D721Med (cell line): ENCODE measurements around the gene SEC11A.

ENCODE experiments used
- DNase-seq: peaks from one replicate; pipeline ENCODE4 v3.0.0; 2011; ENCODE audit warnings: low spot score; ENCODE audit not compliant: insufficient read length
- FAIRE-seq: peaks from 2 replicates; lab custom pipeline; 2011; peaks lifted over from hg19 to GRCh38; lab: Jason Lieb, UNC
- TF ChIP-seq, protein P1 (sequence below): IDR thresholded peaks from 2 replicates; pipeline ENCODE4 v1.5.1; 2012; ENCODE audit warnings: mild to moderate bottlenecking, control low read depth; ENCODE audit not compliant: insufficient read depth; ENCODE audit errors: missing control alignments

SEC11A gene

GRCh38 chr15:84681831-84682230 lies 34.1 kb downstream of the SEC11A start:
- TF ChIP-seq, protein P1, sequence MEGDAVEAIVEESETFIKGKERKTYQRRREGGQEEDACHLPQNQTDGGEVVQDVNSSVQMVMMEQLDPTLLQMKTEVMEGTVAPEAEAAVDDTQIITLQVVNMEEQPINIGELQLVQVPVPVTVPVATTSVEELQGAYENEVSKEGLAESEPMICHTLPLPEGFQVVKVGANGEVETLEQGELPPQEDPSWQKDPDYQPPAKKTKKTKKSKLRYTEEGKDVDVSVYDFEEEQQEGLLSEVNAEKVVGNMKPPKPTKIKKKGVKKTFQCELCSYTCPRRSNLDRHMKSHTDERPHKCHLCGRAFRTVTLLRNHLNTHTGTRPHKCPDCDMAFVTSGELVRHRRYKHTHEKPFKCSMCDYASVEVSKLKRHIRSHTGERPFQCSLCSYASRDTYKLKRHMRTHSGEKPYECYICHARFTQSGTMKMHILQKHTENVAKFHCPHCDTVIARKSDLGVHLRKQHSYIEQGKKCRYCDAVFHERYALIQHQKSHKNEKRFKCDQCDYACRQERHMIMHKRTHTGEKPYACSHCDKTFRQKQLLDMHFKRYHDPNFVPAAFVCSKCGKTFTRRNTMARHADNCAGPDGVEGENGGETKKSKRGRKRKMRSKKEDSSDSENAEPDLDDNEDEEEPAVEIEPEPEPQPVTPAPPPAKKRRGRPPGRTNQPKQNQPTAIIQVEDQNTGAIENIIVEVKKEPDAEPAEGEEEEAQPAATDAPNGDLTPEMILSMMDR = no peak
- DNase-seq = no peak
- FAIRE-seq = no peak

- FAIRE-seq = no peak
- DNase-seq = no peak
- TF ChIP-seq, protein P1 = no peak
Measured at GRCh38 chr15:84671211-84671610, 44.7 kb downstream of the SEC11A start.

DNA sequence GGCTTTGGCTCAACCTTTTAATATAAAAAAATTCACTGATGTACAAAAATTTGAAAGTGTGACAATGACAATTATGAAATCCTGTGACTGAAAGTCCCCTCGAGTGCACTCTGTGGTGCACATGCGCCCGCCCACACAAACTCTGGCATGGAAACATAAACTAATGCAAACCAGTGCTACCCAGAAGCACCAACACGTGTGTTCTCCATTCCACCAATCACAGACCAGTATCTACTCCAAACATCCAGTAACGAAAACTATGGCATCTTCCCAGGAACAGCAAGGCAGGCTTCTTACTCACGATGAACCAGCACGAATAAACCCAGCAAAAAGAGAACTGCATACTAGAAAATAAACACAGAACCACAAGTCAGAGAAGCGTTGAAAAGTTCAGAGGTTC lies 46.2 kb downstream of the SEC11A start:
- FAIRE-seq (no peak), DNase-seq (no peak)
- TF ChIP-seq, protein P1 = no peak

DNA sequence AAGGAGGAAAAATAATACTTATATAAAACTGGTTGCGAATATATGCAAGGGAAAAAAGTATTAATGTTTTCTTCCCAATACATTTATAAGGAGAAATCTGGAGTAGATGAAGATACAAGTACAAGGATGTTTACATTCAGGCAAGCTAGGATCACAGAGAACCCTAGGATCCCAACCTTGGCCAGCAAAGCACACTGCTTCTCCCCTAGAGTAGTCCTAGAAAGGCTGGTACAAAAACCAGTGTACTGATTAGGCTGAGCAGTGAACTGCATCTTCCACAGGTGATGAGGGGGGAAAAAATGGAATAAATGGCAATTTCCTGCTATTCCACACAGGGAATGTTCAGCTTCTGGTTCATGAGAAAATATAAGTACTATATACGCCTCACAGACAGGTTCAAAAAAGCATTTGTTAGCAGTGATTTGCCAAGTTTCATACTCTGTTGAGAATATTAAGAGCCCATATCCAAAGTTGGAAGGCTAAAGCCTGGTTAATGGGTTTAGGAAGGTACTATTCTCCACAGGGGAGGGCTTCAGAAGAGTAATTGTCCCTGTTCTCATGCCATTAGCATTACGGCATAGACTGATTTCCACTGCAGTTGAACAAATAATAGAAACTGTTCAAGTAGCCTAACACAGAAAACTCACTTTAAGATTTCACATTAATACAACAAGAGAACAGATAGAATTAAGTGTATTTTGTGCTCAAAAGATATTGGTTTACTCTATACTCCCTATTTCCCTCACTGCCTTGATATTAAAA lies 47.5 kb downstream of the SEC11A start:
- FAIRE-seq (no peak), DNase-seq (no peak)
- TF ChIP-seq, protein P1 = no peak

- DNase-seq = no peak
- TF ChIP-seq, protein P1 = no peak
- no peak for FAIRE-seq
Measured at GRCh38 chr15:84666373-84666772, 49.6 kb downstream of the SEC11A start.

GRCh38 chr15:84661001-84661400 lies 54.9 kb downstream of the SEC11A start:
- DNase-seq (no peak), FAIRE-seq (no peak)
- TF ChIP-seq, protein P1 = no peak
